ENCODE measurements around the gene MACROH2A1. TPM values are rescaled to one million over a fixed set of nuclear protein-coding genes. Genes with fewer than 3 reads are reported as not detected.
A peak's percentile ranks its signal among the peaks of the same experiment; 100 is the strongest.

MACROH2A1 gene
- total and polyA plus RNA-seq, 9 of the 15 experiments (the other 6 are each of a cell fraction or from before 2014, with no cell fraction given) = 44.9 to 289 (median 193) TPM

GRCh38 chr5:135446615-135447014 lies 47.6 kb upstream of the MACROH2A1 start:
- WGBS (ENCODE audit: insufficient coverage, low coverage, missing lambda C conversion rate) = 36% methylated on average over 7 of the region's 7 CpGs

GRCh38 chr5:135446206-135446605 lies 47.2 kb upstream of the MACROH2A1 start:
- Histone ChIP-seq H4K20me1 (replicated peaks; ENCODE audit: control insufficient read depth, insufficient read depth, low read length) (no peaks in the 10 kb centered on the region; the same call in 1 of the 2 replicates), H3K79me2 (ENCODE audit: control insufficient read depth, insufficient read depth, low read length) (no peaks in the 10 kb centered on the region), H3K4me3 (no peak overlapping the region), H3K4me2 (ENCODE audit: insufficient read depth, low read length) (no peak overlapping the region), H2AFZ (ENCODE audit: low read depth, low read length) (peak overlapping the region; percentile 46; the same call in 1 of the 2 replicates), H3K36me3 (ENCODE audit: control insufficient read depth, insufficient read depth, low read length) (no peaks in the 10 kb centered on the region), H3K9me3 (replicated peaks; ENCODE audit: control insufficient read depth, insufficient read depth, low read depth, low read length) (no peaks in the 10 kb centered on the region), H3K27me3 (ENCODE audit: control insufficient read depth in 2 of 2, insufficient read depth in 2 of 2, low read length in 2 of 2) (no peaks in the 10 kb centered on the region; a peak in 1 of 5 replicates), H3K4me1 (replicated peaks in 1 of 2; ENCODE audit: control insufficient read depth in 2 of 2, insufficient read depth in 2 of 2, low read length in 2 of 2) (peaks cover 0 to 12% of the 10 kb centered on the region in 2 experiments; a peak in 2 of 5 replicates), H3K27ac (ENCODE audit: extremely low read depth, low read depth, low read length) (no peak overlapping the region), H3K9me1 (ENCODE audit: control insufficient read depth, insufficient read depth, low read length) (no peaks in the 10 kb centered on the region), H3K9ac (ENCODE audit: insufficient read depth in 1 of 2, low read depth in 2 of 2, low read length in 2 of 2) (no peak overlapping the region)
- POLR2A ChIA-PET = interaction anchor here (0.6 to 1.6 kb wide), 3 partner anchors 9 to 51 kb away, joined by 3 read pairs; no protein-coding TSS in a partner anchor
- in situ Hi-C loops (cut with MboI) = no loop called here
- ATAC-seq (no peak), FAIRE-seq (no peak), DNase-seq (ENCODE audit: extremely low read depth in 1 of 4, low spot score in 3 of 4) (no peak)
- CTCF ChIA-PET (ENCODE audit: low intra/inter-chr PET ratio) = no interaction called here
- no TSS peak for BruUV-seq (replicated peaks)
- 51% methylated on average over 9 of the region's 9 CpGs for WGBS (ENCODE audit: insufficient coverage, low coverage, missing lambda C conversion rate)
- peak in 1 of 2 experiments; percentile 18 for TF ChIP-seq E2F6 (IDR thresholded peaks at IDR 0.05; ENCODE audit: borderline replicate concordance in 1 of 2, extremely low read depth in 1 of 2, insufficient read depth in 1 of 2, insufficient read length in 1 of 2, low read depth in 1 of 2, low read length in 1 of 2, poor library complexity in 1 of 2, severe bottlenecking in 1 of 2)
- TF ChIP-seq ELK3 (CRISPR knock-in tag; IDR thresholded peaks at IDR 0.05) = no peak
- intact Hi-C loops (cut with micrococcal nuclease) = no loop called here

More at GRCh38 chr5:135446615-135447014, 47.6 kb upstream of the MACROH2A1 start:
- Histone ChIP-seq H3K9me1 (ENCODE audit: control insufficient read depth, insufficient read depth, low read length) (no peaks in the 10 kb centered on the region), H2AFZ (ENCODE audit: low read depth, low read length) (no peak overlapping the region), H3K4me2 (ENCODE audit: insufficient read depth, low read length) (no peak overlapping the region), H3K9ac (ENCODE audit: insufficient read depth in 1 of 2, low read depth in 2 of 2, low read length in 2 of 2) (no peak overlapping the region), H3K27ac (ENCODE audit: extremely low read depth, low read depth, low read length) (no peak overlapping the region), H4K20me1 (replicated peaks; ENCODE audit: control insufficient read depth, insufficient read depth, low read length) (no peaks in the 10 kb centered on the region; the same call in 1 of the 2 replicates), H3K9me3 (replicated peaks; ENCODE audit: control insufficient read depth, insufficient read depth, low read depth, low read length) (no peaks in the 10 kb centered on the region), H3K27me3 (ENCODE audit: control insufficient read depth in 2 of 2, insufficient read depth in 2 of 2, low read length in 2 of 2) (no peaks in the 10 kb centered on the region; a peak in 1 of 5 replicates), H3K36me3 (ENCODE audit: control insufficient read depth, insufficient read depth, low read length) (no peaks in the 10 kb centered on the region), H3K4me1 (replicated peaks in 1 of 2; ENCODE audit: control insufficient read depth in 2 of 2, insufficient read depth in 2 of 2, low read length in 2 of 2) (peaks cover 0 to 12% of the 10 kb centered on the region in 2 experiments; a peak in 2 of 5 replicates), H3K4me3 (no peak overlapping the region), H3K79me2 (ENCODE audit: control insufficient read depth, insufficient read depth, low read length) (no peaks in the 10 kb centered on the region)
- in situ Hi-C loops (cut with MboI) = no loop called here
- TF ChIP-seq CBX1 (IDR thresholded peaks at IDR 0.05; ENCODE audit: low read depth) = no peak
- no peak for TF ChIP-seq USF1 (CRISPR knock-in tag; IDR thresholded peaks at IDR 0.05)
- no peak for FAIRE-seq
- no TSS peak for BruUV-seq (replicated peaks)
- DNase-seq (ENCODE audit: extremely low read depth in 1 of 4, low spot score in 3 of 4) = no peak
- CTCF ChIA-PET (ENCODE audit: low intra/inter-chr PET ratio) = no interaction called here
- POLR2A ChIA-PET = interaction anchor here (0.9 to 1.6 kb wide), 2 partner anchors 9 to 52 kb away, joined by 3 read pairs; no protein-coding TSS in a partner anchor
- intact Hi-C loops (cut with micrococcal nuclease) = no loop called here
- no peak for ATAC-seq

Data from K562 (cell line).